HK-2 (cell line): Measurements from ENCODE around the gene TENT5A.

Experiments
- DNase-seq: peaks from one replicate; pipeline ENCODE4 v3.0.0-alpha.2; 2018; ENCODE audit not compliant: unreplicated experiment

The TENT5A gene

DNA sequence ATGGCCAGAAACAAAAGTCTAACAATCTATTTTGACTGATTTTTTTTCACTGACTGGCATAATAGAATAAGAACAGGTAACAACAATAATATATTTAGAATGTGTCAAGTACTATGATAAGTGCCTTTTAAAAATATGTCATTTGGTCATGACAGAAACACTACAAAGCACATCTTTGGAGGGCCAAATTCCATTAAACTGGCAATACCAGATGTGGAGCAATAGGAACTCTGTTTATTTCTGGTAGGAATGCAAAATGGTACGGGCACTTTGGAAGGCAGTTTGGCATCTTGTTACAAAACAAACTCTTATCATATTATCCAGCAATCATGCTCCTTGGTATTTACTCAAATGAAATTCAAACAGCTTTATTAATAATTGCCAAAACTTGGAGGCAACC is 39.3 kb downstream of the TENT5A start:
- no peak for DNase-seq

DNA sequence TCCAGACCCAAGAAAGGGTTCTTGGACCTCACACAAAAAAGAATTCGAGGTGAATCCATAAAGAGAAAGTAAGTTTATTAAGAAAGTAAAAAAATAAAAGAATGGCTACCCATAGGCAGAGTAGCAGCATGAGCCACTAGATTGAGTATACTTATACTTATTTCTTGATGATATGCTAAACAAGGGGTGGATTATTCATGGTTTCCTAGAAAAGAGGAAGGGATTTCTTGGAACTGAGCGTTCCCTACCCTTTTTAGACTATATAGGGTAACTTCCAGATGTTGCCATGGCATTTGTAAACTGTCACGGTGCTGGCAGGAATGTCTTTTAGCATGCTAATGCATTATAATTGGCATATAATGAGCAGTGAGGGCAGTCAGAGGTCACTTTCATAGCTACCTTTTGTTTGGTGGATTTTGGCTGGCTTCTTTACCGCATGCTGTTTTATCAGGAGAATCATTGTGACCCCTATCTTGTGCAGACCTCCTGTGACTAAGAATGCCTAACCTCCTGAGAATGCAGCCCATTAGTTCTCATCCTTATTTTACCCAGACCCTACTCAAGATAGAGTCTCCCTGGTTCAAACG is 44.3 kb downstream of the TENT5A start:
- DNase-seq, result no peak

DNA sequence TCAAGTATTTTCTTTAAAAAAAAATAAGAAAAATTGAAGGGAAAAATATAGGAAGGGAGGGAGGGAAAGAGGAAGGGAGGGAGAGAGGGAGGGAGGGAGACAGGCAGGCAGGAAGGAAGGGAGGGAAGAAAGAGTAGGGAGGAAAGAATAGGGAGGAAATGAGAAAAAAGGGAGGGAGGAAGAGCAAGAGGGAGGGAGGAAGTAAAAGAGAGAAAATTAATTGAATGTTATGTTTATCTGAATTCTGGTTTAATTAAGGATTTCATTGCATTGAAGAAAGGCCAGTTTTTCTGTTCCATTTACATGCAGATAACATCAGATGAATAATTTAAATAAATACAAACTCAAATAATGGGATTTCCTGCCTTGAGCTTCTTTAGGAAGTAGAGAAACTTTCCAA is 47.8 kb downstream of the TENT5A start:
- no peak for DNase-seq

DNA sequence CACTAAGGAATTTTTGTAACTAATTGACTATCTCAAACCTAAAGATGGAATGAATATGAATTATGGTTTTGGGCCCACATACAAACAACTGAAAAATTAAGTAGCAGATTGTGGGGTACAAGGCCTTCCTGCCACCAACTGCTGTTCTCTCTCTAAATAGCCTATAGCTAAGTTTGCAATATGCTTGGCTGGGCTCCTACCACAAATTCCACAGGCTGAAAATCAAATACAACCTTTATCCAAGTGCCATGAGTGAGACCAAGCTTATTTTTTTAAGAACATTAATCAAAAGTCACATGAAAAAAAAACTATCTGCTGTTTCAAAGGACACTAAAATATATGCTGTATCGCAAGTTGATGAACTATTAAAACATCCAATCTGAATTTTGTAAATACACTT is 52.1 kb downstream of the TENT5A start:
- no peak for DNase-seq

DNA sequence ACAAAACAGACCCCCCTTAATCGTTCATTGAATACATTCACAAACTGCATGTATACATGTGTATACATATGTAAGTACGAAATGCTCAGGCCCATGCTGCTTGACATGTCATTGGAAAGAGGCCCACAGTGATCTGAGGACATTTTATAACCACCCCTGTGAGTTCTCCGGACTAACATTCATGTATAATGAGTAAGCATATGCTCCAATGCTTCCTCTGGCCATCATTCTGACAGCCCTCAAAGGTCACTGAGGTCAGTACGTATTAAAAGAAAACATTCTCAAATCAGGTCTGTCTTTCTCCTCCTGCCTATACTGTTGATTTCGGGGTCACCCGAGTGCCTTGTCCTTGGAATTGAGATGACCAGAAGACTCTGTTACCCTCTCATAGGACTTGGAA is 54.9 kb downstream of the TENT5A start:
- peak; percentile 3 for DNase-seq

DNA sequence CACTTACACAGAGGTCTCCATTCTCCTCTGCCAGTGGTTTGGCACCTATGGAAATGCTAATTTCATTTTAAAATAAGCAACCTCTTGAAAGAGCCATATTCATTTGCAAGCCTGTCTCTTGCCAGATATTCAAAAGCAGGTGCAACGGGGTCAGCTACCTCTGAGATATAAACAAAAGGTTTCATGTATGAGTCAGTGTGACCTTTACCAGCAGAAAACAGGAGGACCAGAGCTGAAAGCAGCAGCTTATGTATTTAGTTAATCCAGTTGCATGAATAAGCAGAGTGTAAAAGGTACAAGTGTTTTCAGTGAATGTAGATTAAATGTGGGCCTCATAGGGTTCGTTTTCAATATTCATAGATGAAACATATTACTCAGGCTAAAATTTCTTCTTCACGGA is 56.0 kb downstream of the TENT5A start:
- DNase-seq, result no peak
